GM21526 (cell line): ENCODE data around the gene KRTAP5-3.
A peak's percentile ranks its signal among the peaks of the same experiment; 100 is the strongest.

ENCODE experiments used
- ATAC-seq: cut with Tn5 transposase; IDR thresholded peaks from one replicate; pipeline ENCODE4 v1.9.1; 2021; ENCODE audit warnings: moderate library complexity; ENCODE audit not compliant: unreplicated experiment, low FRiP score

KRTAP5-3 gene

DNA sequence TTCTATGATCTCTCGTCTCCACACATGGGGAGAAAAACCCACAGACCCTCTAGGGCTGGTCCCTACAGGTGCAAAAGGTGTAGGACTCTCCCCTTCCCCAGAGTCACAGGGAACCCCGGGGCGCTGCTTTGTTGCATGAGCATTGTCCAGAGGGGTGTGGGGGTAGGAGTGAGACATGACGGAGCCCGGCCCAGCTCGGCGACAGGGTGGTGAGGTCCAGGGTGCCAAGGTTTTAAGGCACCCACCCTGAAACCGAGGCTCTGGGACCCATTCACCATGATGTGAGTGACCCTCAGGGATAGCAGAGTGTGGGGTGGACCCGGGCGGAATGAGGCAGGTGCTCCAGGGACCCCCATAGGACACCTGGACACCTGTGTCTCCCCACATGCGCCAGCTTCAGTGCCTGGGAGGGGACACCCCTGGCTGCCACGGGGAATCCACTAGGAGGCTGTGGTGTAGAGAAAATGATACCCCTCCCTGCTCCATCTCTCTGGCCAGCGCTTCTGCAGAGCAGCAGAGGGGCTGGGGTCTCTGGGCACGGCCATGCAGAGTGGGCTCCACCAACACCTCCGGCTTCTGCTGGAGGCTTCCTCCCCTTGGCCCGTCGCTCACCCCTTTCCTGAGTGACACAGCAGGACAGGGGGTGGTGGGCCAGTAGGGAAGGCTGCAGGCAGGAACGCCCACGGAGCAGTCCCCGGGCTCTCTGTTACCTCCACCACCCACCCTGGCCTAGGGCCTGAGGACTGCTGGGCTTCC, 36.5 kb upstream of the KRTAP5-3 start:
- ATAC-seq, result no peak

DNA sequence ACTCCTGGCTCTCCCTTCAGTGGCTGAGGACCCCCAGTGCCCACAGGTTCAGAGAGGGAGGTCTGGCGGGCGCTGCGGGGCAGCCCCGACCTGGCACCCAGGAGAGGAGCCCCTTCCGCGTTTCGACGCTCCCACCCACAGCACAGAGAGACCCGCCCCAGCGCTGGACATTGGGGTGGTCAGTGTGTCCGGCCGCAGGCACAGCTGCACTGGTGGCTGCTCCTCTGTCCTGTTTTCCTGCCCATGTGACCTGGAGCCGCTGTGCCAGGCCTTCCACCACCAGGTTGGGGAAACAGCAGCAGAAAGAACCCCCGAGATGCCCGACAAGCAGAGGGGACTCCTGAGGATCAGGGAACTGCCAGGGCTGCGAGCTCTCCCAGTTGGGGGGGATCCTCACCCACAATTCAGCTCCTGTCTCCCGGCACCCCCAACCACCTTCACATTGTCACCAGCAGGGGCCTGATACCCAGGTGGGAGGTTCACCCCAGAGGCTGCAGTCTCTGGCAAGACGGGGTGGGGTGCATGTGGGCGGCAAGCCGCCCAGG, 35.0 kb upstream of the KRTAP5-3 start:
- ATAC-seq, result no peak

DNA sequence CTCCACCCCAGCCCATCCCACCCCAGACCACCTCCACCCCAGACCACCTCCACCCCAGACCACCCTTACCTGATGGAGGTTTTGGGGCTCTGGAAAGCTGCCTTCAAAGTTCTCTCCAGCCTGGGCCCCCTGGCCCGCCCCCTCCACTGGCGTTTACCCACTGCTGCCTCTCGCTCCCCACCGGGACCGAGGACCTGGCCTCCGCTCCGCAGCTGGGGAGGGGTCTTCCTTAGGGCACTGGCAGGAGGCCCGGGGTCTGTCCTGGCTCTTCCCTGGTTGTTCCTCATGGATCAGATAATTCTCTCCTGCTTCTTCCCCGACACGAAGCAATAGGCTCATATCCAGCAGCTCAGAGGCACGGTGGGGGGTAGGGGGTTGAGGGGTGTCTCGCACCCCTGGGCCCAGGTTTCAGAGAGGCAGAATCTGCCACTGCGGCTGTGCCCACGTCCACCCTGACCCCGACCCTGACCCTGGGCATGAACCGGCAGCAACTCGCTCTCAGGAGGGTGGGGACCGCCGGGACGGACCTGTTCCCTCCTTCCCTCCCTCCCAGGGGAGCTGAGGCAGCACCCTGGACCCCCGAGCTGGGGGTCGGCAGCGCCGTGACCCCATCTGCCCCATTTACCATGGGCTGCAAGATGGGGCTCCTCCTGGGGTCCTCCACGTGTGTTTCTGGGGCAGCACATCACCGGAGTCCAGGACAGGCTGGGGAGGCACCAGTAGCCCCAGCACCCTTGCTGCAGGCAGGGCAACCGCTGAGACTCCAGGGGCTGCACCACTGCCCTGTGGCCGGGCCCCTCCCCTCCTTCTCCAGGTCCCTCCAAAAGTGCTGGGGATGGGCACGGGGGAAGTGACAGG, 34.3 kb upstream of the KRTAP5-3 start:
- no peak for ATAC-seq

DNA sequence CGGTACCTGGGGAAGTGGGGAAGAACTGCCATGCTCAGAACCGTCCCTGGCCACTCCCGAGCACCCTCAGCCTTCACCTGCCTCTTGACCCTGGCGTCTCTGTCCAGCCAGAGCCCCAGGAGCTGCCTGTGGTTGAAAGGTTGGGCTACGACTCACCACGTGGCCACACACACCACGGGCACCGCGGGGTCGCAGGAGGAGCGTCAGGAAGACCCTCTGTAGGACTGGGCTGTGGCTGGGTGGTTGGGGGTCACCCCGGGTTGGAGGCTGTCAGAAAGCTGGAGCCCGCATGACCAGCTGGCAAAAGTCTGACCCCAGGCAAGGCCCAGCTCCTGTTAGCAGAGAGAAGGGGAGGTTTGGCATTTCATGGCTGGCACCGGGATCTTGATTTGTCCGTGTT, 32.8 kb upstream of the KRTAP5-3 start:
- no peak for ATAC-seq

DNA sequence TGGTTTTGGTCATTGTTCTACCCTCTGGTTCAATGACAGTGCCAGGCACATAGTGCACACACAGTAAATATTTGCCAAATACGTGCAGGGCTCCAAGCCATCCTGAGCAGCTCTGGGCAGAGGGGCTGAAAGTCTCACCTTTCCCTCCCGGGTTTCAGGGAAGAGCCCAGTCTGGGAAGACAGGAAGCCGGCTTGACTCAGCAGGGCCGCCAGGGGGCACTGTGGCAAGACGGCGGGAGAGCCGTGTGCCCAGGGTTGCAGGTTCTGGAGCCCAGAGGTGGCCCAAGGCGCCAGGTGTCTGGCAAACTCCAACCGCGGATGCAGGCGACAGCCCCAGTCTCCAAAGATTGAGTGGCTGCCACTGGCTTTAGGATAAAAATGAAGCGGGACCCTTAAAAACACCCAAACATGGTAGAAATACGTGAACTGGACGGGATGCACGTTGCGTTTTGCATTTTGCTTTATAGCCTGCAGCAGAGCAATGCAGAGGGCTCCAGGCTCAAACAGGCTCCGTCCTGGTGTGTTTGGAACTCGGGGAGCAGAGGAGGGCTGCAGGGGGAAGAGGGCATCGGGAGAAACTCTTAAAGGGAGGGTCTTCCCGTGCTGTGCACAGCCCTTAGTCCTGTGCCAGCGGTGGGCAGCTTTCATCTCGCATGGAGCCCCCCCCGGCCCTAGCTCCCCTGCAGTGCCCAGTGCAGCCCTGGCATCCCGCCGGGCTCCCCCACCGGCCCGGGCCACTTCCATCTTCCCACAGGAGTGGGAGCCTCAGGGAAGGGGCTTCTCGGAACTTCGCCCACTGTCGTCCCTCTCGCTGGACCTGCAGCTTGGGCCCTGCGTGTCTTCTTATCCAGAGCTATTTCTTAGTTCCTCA, 32.0 kb upstream of the KRTAP5-3 start:
- no peak for ATAC-seq

DNA sequence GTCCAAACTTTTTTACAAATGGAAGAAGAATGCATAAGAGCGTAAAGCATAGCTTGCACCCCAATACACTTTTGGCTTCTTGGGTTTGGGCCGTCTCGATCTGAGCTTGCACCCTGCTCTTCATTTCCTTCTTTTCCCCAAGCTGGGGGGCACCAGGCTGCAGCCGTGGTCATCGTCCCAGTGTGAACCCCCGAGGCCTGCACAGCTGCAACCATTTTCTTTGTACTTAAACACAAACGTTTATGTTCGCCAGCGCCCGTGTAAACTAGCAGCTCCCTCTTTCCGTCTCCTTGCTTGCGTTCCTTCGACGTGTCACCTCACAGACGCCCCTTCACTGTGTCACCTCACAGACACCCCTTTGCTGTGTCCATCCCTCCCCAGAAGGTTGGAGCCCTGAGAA, 31.4 kb upstream of the KRTAP5-3 start:
- ATAC-seq, result no peak

DNA sequence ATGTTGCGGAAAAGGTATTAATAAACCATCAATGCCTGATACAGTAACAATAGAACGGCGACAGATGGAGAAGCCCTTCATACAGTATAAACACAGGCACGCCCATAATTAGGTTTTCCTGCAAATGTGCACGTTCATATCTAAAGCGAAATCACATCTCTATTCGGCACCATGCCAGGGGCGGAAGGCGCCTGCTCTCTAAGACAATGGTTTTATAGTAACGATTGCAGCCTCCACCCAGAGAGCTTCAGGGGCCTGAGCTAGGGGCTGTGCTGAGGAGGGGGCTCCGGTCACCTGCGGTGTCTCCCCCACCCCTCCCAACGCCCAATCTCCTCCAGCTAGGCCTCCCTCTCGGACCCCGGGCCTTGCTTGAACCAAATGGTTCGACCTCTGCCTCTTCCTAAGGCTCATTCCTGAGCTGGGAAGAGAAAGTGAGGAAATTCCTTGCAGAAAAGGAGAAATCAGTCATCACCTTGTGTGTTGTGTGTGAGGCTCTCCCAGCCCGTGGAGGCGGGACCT, 30.9 kb upstream of the KRTAP5-3 start:
- no peak for ATAC-seq

DNA sequence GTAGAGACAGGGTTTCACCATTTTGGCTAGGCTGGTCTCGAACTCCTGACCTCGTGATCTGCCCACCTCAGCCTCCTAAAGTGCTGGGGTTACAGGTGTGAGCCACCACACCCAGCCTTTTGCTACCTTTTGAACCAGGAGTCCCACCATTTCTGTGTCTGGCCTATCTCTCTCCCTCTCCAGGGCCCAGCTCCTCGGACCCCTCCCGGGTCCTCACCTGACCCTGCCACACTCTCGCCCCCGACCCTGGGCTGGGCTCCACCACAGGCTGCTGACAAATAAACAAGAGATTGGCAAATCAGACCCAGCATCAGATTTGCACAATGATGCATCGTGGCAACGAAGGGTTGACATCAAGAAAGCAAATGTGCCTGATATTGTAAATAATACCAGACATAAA, 30.1 kb upstream of the KRTAP5-3 start:
- no peak for ATAC-seq

DNA sequence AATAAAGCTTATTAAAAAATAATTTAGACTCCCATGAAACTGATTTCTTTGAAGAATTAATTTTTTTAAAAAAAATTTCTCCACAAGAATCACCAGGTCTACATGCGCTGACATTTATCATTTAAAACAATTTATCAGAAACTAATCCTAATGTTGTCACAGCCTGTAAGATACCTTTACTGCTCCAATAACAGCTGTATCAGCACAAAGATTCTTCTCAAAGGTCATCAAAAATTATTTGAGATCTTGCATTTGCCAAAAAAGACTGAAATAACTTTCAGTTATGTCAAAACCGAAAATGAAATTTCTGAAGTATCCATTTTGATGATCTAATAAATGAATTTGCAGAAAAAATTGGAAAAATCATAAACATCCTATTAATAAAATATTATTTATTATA, 29.4 kb upstream of the KRTAP5-3 start:
- ATAC-seq, result no peak

DNA sequence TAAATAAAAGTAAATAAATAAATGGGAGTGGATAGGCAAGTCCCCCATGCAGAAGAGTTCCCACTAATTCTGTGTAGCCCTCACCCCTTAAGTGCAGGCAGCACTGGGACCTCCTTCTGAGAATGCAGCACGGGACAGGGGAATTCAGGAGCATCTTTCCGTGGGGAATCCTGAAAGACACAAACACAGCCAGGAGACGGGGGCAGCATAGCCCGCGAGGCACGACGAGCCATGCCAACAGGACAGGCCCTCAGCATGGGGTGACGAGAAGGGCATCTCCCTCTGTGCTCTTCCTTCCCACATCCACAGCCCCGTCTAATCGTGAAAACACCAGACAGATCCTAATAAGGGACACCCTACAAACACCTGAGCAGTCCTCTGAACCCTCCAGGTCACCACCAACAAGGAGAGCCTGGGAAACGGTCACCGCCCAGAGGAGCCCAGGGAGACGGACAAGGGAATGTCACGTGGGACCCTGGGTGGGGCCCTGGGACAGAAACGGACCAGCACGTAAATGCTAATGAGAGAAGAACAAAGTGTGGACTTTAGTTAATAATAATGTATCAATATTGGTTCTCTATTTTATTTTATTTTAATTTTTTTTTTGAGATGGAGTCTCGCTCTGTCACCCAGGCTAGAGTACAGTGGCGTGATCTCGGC, 28.2 kb upstream of the KRTAP5-3 start:
- no peak for ATAC-seq

DNA sequence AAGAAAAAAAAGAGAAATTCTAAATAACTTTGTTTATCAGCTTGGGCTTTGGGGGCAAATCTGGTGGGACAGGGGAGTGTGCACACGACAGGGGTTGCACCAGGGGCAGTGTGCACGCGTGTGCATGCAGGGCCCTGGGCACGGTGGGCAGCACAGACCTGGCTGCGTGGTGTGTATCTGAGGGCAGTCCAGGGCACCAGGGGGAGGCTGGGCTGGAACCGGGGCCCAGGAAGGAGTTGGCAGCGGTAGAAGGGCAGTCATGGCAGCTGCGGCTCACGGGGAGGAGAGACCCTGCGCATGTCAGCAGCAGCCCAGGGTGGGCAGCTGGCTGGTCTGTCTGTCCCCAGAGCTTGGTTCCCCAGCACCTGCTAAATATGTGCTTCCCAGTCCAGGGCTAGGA, 25.6 kb upstream of the KRTAP5-3 start:
- ATAC-seq, result no peak

DNA sequence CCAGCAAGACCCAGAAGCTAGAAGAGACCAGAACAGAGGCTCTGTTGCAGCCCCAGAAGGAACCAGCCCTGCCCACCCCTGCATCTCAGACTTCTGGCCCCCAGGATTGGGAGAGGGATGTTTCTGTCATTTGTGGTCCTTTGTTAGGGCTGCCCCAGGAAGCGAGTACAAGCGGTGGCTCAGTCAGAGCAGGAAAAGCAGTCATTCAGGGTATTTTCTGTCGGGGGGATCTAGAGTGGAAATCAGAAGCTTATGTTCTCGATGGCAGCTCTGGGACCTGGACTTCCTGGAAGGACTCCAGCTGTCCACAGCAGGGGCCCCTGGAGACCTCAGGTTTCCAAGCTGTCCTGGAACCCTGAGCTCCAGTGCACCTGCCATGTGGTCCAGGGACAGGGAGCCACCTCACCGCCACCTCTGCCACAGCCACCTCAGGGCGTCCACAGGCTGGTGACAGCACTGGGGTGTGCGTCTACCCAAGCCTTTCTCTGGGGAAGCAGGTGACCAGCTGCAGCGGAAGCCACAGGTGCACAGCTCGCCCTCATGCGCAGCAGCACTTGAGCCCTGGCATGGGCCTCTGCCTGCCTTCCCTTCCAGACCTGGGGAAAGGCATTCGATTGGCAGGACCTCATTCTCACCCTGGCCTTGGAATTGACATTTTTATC, 23.9 kb upstream of the KRTAP5-3 start:
- ATAC-seq, result no peak

DNA sequence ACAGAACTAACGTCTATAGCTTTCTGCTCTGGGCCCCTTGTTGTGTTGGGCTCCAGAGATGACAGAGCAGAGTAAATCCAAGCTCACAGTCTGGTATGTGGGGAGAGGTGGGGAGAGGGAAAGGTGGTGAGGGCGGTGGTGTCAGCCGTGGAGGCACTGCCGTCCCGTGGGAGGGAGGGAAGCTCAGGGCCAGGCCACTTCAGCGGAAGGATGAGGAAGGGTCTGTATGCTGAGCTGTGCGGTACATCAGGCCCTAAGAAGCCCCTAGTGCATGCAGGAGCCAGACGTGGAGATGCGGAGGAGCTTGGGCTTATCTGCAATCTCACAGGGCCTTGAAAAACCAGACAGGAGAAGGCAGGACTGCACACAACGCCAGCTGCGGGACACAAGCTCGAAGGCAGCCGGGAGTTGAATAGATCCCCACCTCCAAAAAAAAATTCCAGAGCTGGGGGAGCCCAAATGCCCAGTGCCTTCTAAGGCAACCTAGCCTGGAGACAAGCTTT, 22.9 kb upstream of the KRTAP5-3 start:
- ATAC-seq, result no peak

DNA sequence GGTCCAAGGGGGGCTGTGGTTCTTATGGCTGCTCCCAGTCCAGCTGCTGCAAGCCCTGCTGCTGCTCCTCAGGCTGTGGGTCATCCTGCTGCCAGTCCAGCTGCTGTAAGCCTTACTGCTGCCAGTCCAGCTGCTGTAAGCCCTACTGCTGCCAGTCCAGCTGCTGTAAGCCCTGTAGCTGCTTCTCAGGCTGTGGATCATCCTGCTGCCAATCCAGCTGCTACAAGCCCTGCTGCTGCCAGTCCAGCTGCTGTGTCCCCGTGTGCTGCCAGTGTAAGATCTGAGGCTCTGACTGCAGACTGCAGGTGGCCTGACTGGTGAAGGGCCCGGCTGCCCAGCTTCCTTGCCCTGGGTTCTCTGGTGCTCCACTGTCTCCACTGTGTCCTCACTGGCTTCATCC, 22.0 kb upstream of the KRTAP5-3 start:
- ATAC-seq, result no peak

DNA sequence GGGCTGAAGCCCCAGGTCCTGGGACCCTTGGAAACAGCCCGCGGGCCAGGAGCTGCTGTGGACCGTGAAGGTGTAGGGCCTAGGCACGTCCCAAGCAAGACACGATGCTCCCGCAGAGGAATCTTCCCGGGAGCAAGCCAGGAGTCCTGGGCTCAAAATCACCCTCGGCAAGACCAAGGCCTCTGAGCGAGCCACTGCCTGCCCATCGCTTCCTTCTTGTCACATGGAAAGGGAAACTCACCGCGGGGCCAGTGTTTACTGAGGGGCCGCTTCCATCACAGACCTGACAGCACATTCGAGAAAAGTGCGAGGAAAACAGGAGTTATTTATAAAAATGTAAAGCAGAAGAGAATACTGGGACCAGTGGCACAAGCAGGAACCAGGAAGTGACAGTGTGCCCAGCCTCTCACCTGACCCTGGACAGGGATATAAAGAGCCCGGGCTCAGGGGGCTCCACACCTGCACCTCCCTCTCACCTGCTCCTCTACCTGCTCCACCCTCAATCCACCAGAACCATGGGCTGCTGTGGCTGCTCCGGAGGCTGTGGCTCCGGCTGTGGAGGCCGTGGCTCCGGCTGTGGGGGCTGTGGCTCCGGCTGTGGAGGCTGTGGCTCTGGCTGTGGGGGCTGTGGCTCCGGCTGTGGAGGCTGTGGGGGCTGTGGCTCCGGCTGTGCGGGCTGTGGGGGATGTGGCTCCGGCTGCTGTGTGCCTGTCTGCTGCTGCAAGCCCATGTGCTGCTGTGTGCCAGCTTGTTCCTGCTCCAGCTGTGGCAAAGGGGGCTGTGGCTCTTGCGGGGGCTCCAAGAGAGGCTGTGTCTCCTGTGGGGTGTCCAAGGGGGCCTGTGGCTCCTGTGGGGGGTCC, 21.3 kb upstream of the KRTAP5-3 start, which contains the start of gene KRTAP5-5:
KRTAP5-5 (plus strand) TSS at position 450 of the 860 bp plus-strand sequence; CDS start at position 516, 66 bp downstream.
- no peak for ATAC-seq

DNA sequence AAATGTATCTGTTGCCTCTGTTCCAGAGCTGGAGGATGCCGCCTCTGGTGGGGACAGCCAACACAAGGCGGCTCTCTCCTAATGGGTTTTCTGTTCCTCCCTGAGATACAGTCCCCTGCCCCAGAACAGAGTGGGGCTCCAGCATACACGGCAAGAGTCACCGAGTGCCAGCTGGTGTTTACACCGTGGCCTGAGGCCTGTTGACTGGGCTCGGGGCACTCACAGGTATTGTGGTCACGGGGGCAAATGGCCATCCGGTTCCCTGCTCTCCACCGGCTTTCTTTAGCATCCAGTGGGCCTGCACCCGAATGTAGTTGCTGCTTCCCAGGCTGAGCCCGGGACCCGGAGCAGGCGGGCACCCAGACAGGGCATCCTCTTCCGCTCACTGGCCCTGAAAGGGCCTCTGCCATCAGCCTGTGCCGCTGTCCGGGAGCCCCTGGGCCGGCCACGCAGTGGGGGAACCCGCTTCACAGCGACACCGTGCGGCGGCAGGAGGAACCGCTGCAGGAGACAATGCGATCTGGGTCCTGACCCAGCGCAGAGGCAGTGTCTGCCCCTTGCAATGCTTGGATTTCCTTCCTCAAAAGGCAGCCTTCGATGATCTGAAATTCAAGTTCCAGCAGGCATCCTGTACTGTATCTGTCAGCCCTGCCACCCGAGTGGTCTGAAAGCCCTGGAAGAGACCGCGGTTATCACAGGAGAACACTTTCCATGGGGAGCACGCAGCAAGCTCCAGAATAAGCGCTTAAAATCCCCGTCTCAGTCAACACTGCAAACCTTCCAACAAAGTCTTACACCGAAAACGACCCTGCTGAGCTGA, 20.5 kb upstream of the KRTAP5-3 start:
- ATAC-seq, result peak; percentile 56

DNA sequence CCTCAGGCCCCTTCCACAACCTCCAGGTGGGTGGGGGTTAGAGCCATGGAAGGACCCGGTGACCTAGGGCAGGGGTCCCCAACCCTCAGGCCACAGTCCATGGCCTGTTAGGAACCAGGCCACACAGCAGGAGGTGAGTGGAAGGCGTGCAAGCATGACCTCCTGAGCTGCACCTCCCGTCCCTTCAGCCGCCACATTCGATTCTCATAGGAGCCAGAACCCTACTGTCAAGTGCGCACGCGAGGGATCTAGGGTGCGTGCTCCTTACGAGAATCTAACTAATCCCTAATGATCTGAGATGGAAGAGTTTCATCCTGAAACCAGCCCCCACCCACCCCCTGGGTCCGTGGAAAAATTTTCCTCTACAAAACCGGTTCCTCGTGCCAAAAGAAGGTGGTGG, 17.3 kb upstream of the KRTAP5-3 start:
- ATAC-seq, result no peak
